DND-41 (cell line): ENCODE data around the gene ZSCAN5A.
"Not testable (repeated sequence)": the region's sequence is repeated elsewhere in the genome, so short reads cannot be mapped to it uniquely, and the experiment has no call there.

Experiments
- ATAC-seq: fragments of 200-7000 bp; cut with Tn5 transposase; 3 replicates; pipeline ENCODE4 v1.9.1; 2021; ENCODE audit warnings: low read depth; ENCODE audit not compliant: insufficient read depth
- DNase-seq: peaks from one replicate; pipeline ENCODE4 v3.0.0-alpha.2; 2020
- H2AFZ ChIP-seq: 2 replicates; pipeline ENCODE4 v1.6.0; 2012; ENCODE audit warnings: low read depth, low read length
- H3K27ac ChIP-seq: 2 replicates; pipeline ENCODE4 v1.5.1; 2012; ENCODE audit warnings: low read length, inconsistent platforms
- H3K27me3 ChIP-seq: fragments of 200-600 bp; sonication (generic); 2 replicates; pipeline ENCODE4 v1.6.0; 2012; ENCODE audit warnings: low read length, mild to moderate bottlenecking, inconsistent platforms; ENCODE audit not compliant: insufficient read depth, poor library complexity
- H3K36me3 ChIP-seq: 2 replicates; pipeline ENCODE4 v1.5.1; 2012; ENCODE audit warnings: low read length, inconsistent platforms; ENCODE audit not compliant: insufficient read depth
- H3K4me1 ChIP-seq: 2 replicates; pipeline ENCODE4 v1.5.1; 2012; ENCODE audit warnings: mild to moderate bottlenecking, low read length; ENCODE audit not compliant: insufficient read depth
- H3K4me2 ChIP-seq: 2 replicates; pipeline ENCODE4 v1.6.0; 2012; ENCODE audit warnings: mild to moderate bottlenecking, moderate library complexity, low read length, inconsistent platforms; ENCODE audit not compliant: insufficient read depth
- H3K4me3 ChIP-seq, 2 experiments: fragments of 200-600 bp in 1 of 2; shearing (Covaris generic) in 1 of 2; 2 replicates each; pipeline ENCODE4 v1.5.1; 2012 to 2016; ENCODE audit warnings: inconsistent platforms in 2 of 2, low read length in 2 of 2, mild to moderate bottlenecking in 2 of 2, low read depth in 1 of 2, moderate library complexity in 1 of 2
- H3K79me2 ChIP-seq: 2 replicates; pipeline ENCODE4 v1.6.0; 2012; ENCODE audit warnings: low read length, inconsistent platforms; ENCODE audit not compliant: insufficient read depth
- H3K9ac ChIP-seq: 2 replicates; pipeline ENCODE4 v1.6.0; 2012; ENCODE audit warnings: low read depth, mild to moderate bottlenecking, inconsistent platforms, low read length, moderate library complexity
- H3K9me3 ChIP-seq: 2 replicates; pipeline ENCODE4 v1.5.1; 2012; ENCODE audit warnings: low read length, moderate library complexity, mild to moderate bottlenecking, inconsistent platforms; ENCODE audit not compliant: insufficient read depth, severe bottlenecking
- H4K20me1 ChIP-seq: 2 replicates; pipeline ENCODE4 v1.6.0; 2012; ENCODE audit warnings: low read length; ENCODE audit not compliant: insufficient read depth
- EZH2 ChIP-seq: IDR thresholded peaks from 3 replicates; pipeline ENCODE4 v1.6.1; 2012; ENCODE audit warnings: borderline replicate concordance, low read depth, mild to moderate bottlenecking, moderate library complexity, low read length, inconsistent platforms; ENCODE audit not compliant: severe bottlenecking
- TF ChIP-seq, protein P1 (sequence below): IDR thresholded peaks from 2 replicates; pipeline ENCODE4 v1.5.1; 2012; ENCODE audit warnings: borderline replicate concordance, low read length, moderate library complexity, mild to moderate bottlenecking; ENCODE audit not compliant: poor library complexity, severe bottlenecking; ENCODE audit errors: extremely low read depth

Gene ZSCAN5A

DNA sequence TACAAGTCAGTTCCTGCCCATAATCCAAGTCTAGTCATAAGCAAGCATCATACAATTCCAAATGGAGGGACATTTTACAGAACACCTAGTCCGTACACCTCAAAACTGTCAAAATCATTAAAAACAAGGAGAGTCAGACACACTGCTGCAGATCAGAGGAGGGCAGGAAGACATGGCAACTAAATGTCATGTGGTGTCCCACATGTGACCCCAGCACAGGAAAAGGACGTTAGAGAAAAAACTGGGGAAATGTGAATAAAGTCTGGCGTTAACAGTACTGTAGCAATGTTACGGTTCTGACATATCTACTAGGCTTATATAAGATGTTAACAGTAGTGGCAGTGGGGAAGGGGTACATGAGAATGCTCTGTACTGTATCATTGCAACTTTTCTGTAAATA lies 2.3 kb downstream of the ZSCAN5A start:
- peaks cover 14% of the 10 kb centered on the region for H3K36me3 ChIP-seq
- H3K4me2 ChIP-seq = no peak overlapping the region
- ATAC-seq = no peak
- H3K9me3 ChIP-seq = no peaks in the 10 kb centered on the region
- DNase-seq = no peak
- H3K4me1 ChIP-seq = peaks cover 30% of the 10 kb centered on the region
- H3K4me3 ChIP-seq = no peak overlapping the region
- no peak overlapping the region for H2AFZ ChIP-seq
- no peaks in the 10 kb centered on the region for H4K20me1 ChIP-seq
- H3K79me2 ChIP-seq = peaks cover 8% of the 10 kb centered on the region; the same call in 1 of the 2 replicates
- no peaks in the 10 kb centered on the region for H3K27me3 ChIP-seq
- no peak overlapping the region for H3K9ac ChIP-seq
- H3K27ac ChIP-seq = no peak overlapping the region
- TF ChIP-seq EZH2 = no peak

DNA sequence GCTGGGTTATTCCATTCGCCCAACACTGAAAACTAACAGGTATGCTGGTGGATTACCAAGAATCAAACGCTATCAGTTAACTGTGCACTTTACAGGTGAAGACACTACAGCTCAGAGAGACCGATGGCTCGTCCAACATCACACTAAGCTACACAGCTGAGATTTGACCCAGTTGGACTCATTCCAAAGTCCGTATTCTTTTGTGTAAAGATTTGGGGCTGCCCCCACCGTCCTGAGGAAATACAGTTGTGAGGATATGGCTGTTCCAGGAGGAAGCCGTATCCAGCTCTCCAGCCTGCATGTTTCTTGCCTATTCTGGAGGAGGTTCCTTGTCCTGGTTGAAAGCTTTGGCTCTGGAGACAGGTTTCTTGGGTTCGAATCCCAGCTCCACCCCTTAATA lies 4.2 kb downstream of the ZSCAN5A start:
- no peaks in the 10 kb centered on the region for H3K9me3 ChIP-seq
- ATAC-seq (no peak), DNase-seq (no peak)
- H4K20me1 ChIP-seq = no peaks in the 10 kb centered on the region
- TF ChIP-seq, protein P1, sequence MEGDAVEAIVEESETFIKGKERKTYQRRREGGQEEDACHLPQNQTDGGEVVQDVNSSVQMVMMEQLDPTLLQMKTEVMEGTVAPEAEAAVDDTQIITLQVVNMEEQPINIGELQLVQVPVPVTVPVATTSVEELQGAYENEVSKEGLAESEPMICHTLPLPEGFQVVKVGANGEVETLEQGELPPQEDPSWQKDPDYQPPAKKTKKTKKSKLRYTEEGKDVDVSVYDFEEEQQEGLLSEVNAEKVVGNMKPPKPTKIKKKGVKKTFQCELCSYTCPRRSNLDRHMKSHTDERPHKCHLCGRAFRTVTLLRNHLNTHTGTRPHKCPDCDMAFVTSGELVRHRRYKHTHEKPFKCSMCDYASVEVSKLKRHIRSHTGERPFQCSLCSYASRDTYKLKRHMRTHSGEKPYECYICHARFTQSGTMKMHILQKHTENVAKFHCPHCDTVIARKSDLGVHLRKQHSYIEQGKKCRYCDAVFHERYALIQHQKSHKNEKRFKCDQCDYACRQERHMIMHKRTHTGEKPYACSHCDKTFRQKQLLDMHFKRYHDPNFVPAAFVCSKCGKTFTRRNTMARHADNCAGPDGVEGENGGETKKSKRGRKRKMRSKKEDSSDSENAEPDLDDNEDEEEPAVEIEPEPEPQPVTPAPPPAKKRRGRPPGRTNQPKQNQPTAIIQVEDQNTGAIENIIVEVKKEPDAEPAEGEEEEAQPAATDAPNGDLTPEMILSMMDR = no peak
- no peak for TF ChIP-seq EZH2
- H3K4me2 ChIP-seq = no peak overlapping the region
- H3K4me1 ChIP-seq = peaks cover 22% of the 10 kb centered on the region
- H3K36me3 ChIP-seq = peaks cover 14% of the 10 kb centered on the region
- H3K4me3 ChIP-seq = no peak overlapping the region
- H3K79me2 ChIP-seq = peaks cover 8% of the 10 kb centered on the region; the same call in 1 of the 2 replicates
- no peak overlapping the region for H3K27ac ChIP-seq
- H3K27me3 ChIP-seq = no peaks in the 10 kb centered on the region
- H3K9ac ChIP-seq = no peak overlapping the region
- H2AFZ ChIP-seq = no peak overlapping the region

DNA sequence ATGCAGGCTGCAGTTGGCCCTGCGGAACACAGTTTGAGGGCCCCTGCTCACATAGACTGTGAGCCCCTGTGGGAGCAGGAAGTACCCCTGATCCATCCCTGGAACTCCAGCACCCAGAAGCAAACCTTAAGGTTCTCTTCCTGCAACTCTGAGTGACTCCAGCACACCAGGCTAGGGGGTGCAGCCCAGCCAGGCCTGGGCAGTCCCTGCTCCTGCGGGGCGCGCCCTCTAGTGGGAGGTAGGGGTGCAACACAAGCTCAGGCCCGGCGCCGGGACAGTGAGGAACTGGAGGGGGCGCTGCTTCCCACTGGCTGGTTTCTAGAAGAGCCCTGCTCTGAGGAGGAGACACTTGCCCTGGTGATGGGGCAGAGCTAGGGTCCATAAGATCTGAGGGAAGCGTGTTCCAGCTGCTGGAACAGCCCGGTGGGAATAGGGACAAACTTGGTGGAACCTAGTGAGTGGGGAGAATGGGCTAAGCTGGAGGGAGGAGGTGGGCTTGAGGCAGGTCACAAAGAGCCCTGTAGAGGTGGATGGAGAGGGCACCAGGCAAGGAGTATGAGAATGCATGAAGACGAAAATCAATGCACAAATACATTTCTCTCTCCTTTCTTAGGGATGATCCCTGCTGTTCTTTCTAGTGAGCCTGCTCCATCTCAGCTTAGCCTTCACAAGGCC lies 5.0 kb downstream of the ZSCAN5A start:
- TF ChIP-seq, protein P1 = peak; percentile 94
- TF ChIP-seq EZH2 = no peak
- DNase-seq (peak; percentile 71), ATAC-seq (peak; percentile 79)
- Histone ChIP-seq H3K9me3 (no peaks in the 10 kb centered on the region), H3K27me3 (no peaks in the 10 kb centered on the region), H2AFZ (no peak overlapping the region), H3K4me3 (no peak overlapping the region), H3K36me3 (peaks cover 14% of the 10 kb centered on the region), H4K20me1 (no peaks in the 10 kb centered on the region), H3K27ac (no peak overlapping the region), H3K9ac (no peak overlapping the region), H3K4me1 (peaks cover 18% of the 10 kb centered on the region), H3K4me2 (no peak overlapping the region), H3K79me2 (peaks cover 8% of the 10 kb centered on the region; the same call in 1 of the 2 replicates)

DNA sequence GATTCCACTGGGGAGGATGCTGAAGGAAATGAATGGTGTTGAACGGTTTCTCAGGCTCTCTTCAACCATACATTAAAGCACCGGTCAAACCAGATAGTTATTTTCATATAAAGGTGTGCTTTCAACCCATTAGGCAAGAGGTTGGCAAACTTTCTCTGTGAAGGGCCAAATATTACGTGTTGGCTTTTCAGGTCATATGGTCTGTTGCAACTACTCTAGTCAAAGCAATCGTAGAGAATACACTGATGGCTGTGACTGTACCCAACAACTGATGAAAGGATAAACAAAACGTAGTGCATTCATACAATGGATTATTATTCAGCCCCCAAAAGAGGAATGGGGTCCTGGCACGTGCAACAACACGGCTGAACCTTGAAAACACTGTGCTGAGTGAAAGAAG lies 5.8 kb downstream of the ZSCAN5A start:
- no peaks in the 10 kb centered on the region for H4K20me1 ChIP-seq
- ATAC-seq = no peak
- H2AFZ ChIP-seq = no peak overlapping the region

DNA sequence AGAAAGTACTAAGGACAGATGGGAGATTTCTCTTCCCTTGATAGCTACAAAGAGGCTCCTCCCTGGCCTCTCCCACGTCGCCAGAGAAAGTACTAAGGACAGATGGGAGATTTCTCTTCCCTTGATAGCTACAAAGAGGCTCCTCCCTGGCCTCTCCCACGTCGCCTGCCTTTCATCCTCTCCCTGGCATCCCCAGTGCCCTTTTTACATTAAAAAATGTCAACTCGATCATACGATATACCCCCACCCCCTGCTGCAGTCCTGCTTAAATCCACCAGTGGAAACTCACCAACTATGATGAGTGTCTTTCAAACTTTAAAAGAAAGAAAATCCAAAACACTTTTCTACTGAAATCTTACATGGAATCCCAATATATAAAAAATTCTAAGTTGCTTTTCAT lies 7.6 kb downstream of the ZSCAN5A start:
- H3K9ac ChIP-seq, H3K4me3 ChIP-seq, H4K20me1 ChIP-seq, H2AFZ ChIP-seq, H3K4me2 ChIP-seq, ATAC-seq, H3K4me1 ChIP-seq, H3K9me3 ChIP-seq, H3K27me3 ChIP-seq, H3K79me2 ChIP-seq, DNase-seq, H3K27ac ChIP-seq: not testable (repeated sequence)
- H3K36me3 ChIP-seq = peaks cover 13% of the 10 kb centered on the region

More for the DNA sequence above, 5.8 kb downstream of the ZSCAN5A start:
- no peak for TF ChIP-seq EZH2
- TF ChIP-seq, protein P1 = no peak
- no peak overlapping the region for H3K9ac ChIP-seq
- H3K4me1 ChIP-seq = peaks cover 14% of the 10 kb centered on the region
- peaks cover 16% of the 10 kb centered on the region for H3K36me3 ChIP-seq
- no peaks in the 10 kb centered on the region for H3K9me3 ChIP-seq
- H3K27me3 ChIP-seq = no peaks in the 10 kb centered on the region
- no peak for DNase-seq
- no peak overlapping the region for H3K27ac ChIP-seq
- H3K4me3 ChIP-seq = no peak overlapping the region
- H3K79me2 ChIP-seq = peaks cover 4% of the 10 kb centered on the region; the same call in 1 of the 2 replicates
- H3K4me2 ChIP-seq = no peak overlapping the region
